Spinal cord (tissue), 10 donors: Measurements from ENCODE around the gene DRD5. TPM values are rescaled to one million over a fixed set of nuclear protein-coding genes. Genes with fewer than 3 reads are reported as not detected.
"Not testable (repeated sequence)": the region's sequence is repeated elsewhere in the genome, so short reads cannot be mapped to it uniquely, and the experiment has no call there.

Source experiments
- DNase-seq, 6 donors: peaks; one replicate each; pipeline versions ENCODE4 v3.0.0 to v3.0.0-alpha.2; 2013 to 2015; ENCODE audit warnings: low spot score in 6 of 6, low read depth in 4 of 6
- H3K27ac ChIP-seq: one replicate; pipeline ENCODE4 v1.5.1; 2013; ENCODE audit warnings: low read depth, low read length, control low read depth
- H3K27me3 ChIP-seq: one replicate; pipeline ENCODE4 v1.6.1; 2013; ENCODE audit warnings: low read length; ENCODE audit not compliant: control insufficient read depth, insufficient read depth
- H3K36me3 ChIP-seq: one replicate; pipeline ENCODE4 v1.6.1; 2013; ENCODE audit warnings: low read length; ENCODE audit not compliant: control insufficient read depth, insufficient read depth
- H3K4me1 ChIP-seq: one replicate; pipeline ENCODE4 v1.6.1; 2013; ENCODE audit warnings: low read length; ENCODE audit not compliant: control insufficient read depth, insufficient read depth
- H3K4me3 ChIP-seq: one replicate; pipeline ENCODE4 v1.5.1; 2013; ENCODE audit warnings: low read depth, low read length, control low read depth
- H3K9me3 ChIP-seq: one replicate; pipeline ENCODE4 v1.6.1; 2013; ENCODE audit warnings: low read length; ENCODE audit not compliant: control insufficient read depth, insufficient read depth
- whole genome bisulfite sequencing: methylation state at CpG from one replicate; pipeline ENCODE4 v1.1.5; 2013; ENCODE audit warnings: missing lambda C conversion rate; ENCODE audit not compliant: insufficient coverage; 5-methylcytosine and 5-hydroxymethylcytosine counted together
- long read RNA-seq, 4 donors: transcript quantifications; one replicate each; lab custom pipeline, GENCODE V29; 2026
- polyA plus RNA-seq, 2 donors: library from polyadenylated mRNA; unstranded; fragments of 120-200 nt; gene quantifications; one replicate each; pipeline ENCODE4 v1.2.1, GENCODE V29; 2013; ENCODE audit not compliant: insufficient read length in 2 of 2
- total RNA-seq, 2 donors: library from RNA; depleted of rRNA in 1 of 2; stranded (reverse); fragments of 120-200 nt in 1 of 2; fragments of >200 nt in 1 of 2; gene quantifications; one replicate each; pipeline versions ENCODE4 v1.2.3 to v1.2.4, GENCODE V29; 2013 to 2014
- donor health status: healthy.

DRD5 gene
- total RNA-seq (1 to 10 TPM in 1 of 2 donors, under 1 TPM in 1; 0.83 to 2.2 TPM), polyA plus RNA-seq (1 to 10 TPM; 2.2 to 2.6 TPM)
- long read RNA-seq, donor 1, result 0 reads
- long read RNA-seq, donor 2, partial matches to known transcripts, result 0 of 2 reads
- long read RNA-seq, donor 2, other reads (novel, unspliced or antisense), result 0 of 2 reads
- long read RNA-seq, donor 3, partial matches to known transcripts, result 0 of 2 reads
- long read RNA-seq, donor 3, other reads (novel, unspliced or antisense), result 0 of 2 reads
- long read RNA-seq, donor 4, result 0 reads

GRCh38 chr4:9781343-9782135, at the start of gene DRD5:
DRD5 (plus strand) TSS chr4:9781634; CDS start chr4:9782030, 396 bp downstream.
- H3K27ac ChIP-seq, result no peak within 1 kb of the TSS
- H3K27me3 ChIP-seq, result peaks cover 14% of the 10 kb centered on the region
- peak within 1 kb of the TSS; percentile 9 for H3K4me3 ChIP-seq
- no peaks in the 10 kb centered on the region for H3K36me3 ChIP-seq
- DNase-seq, result peak in 2 of 6 donors; percentile 36 to 63
- H3K9me3 ChIP-seq, result no peaks in the 10 kb centered on the region
- peaks cover 14% of the 10 kb centered on the region for H3K4me1 ChIP-seq
- WGBS, result 2% methylated on average over 78 of the region's 78 CpGs

GRCh38 chr4:9732256-9732655, 49.2 kb upstream of the DRD5 start:
- H3K4me3 ChIP-seq, DNase-seq, H3K9me3 ChIP-seq, H3K27me3 ChIP-seq, H3K27ac ChIP-seq, H3K36me3 ChIP-seq, H3K4me1 ChIP-seq: not testable (repeated sequence)
- WGBS, result 20% methylated on average over 1 of the region's 4 CpGs

- Histone ChIP-seq H3K9me3 (no peaks in the 10 kb centered on the region), H3K27ac (no peak overlapping the region), H3K4me3 (no peak overlapping the region), H3K36me3 (no peaks in the 10 kb centered on the region), H3K27me3 (no peaks in the 10 kb centered on the region), H3K4me1 (peaks cover 3% of the 10 kb centered on the region)
- 63% methylated on average over 4 of the region's 5 CpGs for WGBS
- no peak for DNase-seq
Measured at GRCh38 chr4:9735515-9735914, 45.9 kb upstream of the DRD5 start.

- H3K27ac ChIP-seq, H3K4me3 ChIP-seq, H3K9me3 ChIP-seq, H3K36me3 ChIP-seq, H3K4me1 ChIP-seq, H3K27me3 ChIP-seq: not testable (repeated sequence)
- 33% methylated on average over 4 of the region's 7 CpGs for WGBS
- peak in 1 of 6 donors; percentile 10 for DNase-seq
Measured at GRCh38 chr4:9737280-9737679, 44.2 kb upstream of the DRD5 start.

- not testable (repeated sequence) for H3K4me1 ChIP-seq
Measured at GRCh38 chr4:9743789-9744188, 37.6 kb upstream of the DRD5 start.

GRCh38 chr4:9745782-9746181, 35.7 kb upstream of the DRD5 start:
- Histone ChIP-seq H3K4me1 (no peaks in the 10 kb centered on the region), H3K4me3 (no peak overlapping the region), H3K9me3 (no peaks in the 10 kb centered on the region), H3K27ac (no peak overlapping the region), H3K27me3 (no peaks in the 10 kb centered on the region), H3K36me3 (no peaks in the 10 kb centered on the region)
- DNase-seq, result no peak
- WGBS, result 87% methylated on average over 13 of the region's 13 CpGs

More at GRCh38 chr4:9743789-9744188, 37.6 kb upstream of the DRD5 start:
- DNase-seq, H3K9me3 ChIP-seq, H3K27me3 ChIP-seq, H3K27ac ChIP-seq, H3K4me3 ChIP-seq, H3K36me3 ChIP-seq: not testable (repeated sequence)
- no CpG with 5 or more reads among the region's 4 CpGs for WGBS

GRCh38 chr4:9758641-9759317, 22.7 kb upstream of the DRD5 start:
- DNase-seq, result no peak
- no peak overlapping the region for H3K4me3 ChIP-seq
- H3K27ac ChIP-seq, result no peak overlapping the region
- H3K9me3 ChIP-seq, result no peaks in the 10 kb centered on the region
- no peaks in the 10 kb centered on the region for H3K27me3 ChIP-seq
- WGBS, result 80% methylated on average over 3 of the region's 32 CpGs
- peaks cover 6% of the 10 kb centered on the region for H3K4me1 ChIP-seq
- H3K36me3 ChIP-seq, result no peaks in the 10 kb centered on the region

GRCh38 chr4:9762823-9763475, 18.5 kb upstream of the DRD5 start:
- Histone ChIP-seq H3K36me3 (no peaks in the 10 kb centered on the region), H3K4me3 (no peak overlapping the region), H3K4me1 (peaks cover 6% of the 10 kb centered on the region), H3K27me3 (no peaks in the 10 kb centered on the region), H3K27ac (no peak overlapping the region), H3K9me3 (no peaks in the 10 kb centered on the region)
- peak; percentile 59 to 97 (median 82) for DNase-seq
- WGBS, result 54% methylated on average over 5 of the region's 11 CpGs

- 100% methylated on average over 1 of the region's 5 CpGs for WGBS
- DNase-seq, result no peak
- H3K4me1 ChIP-seq, result peaks cover 6% of the 10 kb centered on the region
Measured at GRCh38 chr4:9764155-9764696, 17.2 kb upstream of the DRD5 start.

More at GRCh38 chr4:9764155-9764696, 17.2 kb upstream of the DRD5 start:
- Histone ChIP-seq H3K27ac (no peak overlapping the region), H3K4me3 (no peak overlapping the region), H3K9me3 (no peaks in the 10 kb centered on the region), H3K27me3 (no peaks in the 10 kb centered on the region), H3K36me3 (no peaks in the 10 kb centered on the region)
